ENCODE data around the gene DDX49.
"Not testable (repeated sequence)": the region's sequence is repeated elsewhere in the genome, so short reads cannot be mapped to it uniquely, and the experiment has no call there.

The DDX49 gene

DNA sequence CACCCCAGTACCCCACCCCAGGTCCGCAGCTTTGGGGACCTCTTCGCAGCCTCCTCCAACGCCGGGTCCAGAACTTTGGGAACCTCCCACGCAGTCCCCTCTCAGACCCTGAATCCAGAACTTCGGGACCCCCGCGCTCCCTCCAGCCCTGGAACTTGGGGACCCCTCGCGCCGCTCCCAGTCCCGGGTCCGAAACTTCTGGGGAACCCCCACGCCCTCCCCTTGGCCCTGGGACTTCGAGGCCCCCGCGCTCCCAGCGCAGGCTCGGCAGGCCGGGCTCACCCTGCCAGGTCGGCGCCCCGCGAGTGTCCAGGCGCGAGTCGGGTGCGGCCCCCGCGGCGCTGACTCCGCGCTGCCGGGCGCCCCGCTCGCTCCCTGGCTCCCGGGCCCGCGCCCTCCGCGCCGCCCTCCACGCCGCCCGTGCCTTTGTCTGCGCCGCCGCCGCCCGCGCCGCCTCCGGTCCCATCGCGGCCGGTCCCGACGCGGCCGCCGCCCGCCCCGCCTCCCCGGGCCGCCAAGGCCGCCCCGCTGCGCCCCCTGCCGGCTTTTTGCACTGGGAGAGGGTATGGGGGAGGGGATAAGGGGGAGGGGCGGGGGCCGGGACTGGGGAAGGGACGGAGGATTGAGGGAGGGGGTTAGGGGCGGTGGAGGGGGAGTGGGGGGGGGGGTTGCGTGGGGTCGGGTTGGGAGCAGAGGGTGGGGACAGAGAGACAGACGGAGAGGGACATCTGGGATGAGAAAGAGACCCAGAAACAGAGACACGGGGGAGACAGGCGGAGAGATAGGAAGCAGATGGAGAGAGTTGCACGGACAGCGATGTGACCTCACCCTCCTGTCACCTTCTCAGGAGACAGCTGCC lies 21.5 kb downstream of the DDX49 start, which contains the start of gene HOMER3:
Gene HOMER3 (minus strand): TSS at position 449 of the 859 bp plus-strand sequence. CDS start 2,235 bp downstream, outside the sequence.
- in situ Hi-C loops (cut with MboI; ENCODE audit: low sequenced_read_pairs): no loop called here

DNA sequence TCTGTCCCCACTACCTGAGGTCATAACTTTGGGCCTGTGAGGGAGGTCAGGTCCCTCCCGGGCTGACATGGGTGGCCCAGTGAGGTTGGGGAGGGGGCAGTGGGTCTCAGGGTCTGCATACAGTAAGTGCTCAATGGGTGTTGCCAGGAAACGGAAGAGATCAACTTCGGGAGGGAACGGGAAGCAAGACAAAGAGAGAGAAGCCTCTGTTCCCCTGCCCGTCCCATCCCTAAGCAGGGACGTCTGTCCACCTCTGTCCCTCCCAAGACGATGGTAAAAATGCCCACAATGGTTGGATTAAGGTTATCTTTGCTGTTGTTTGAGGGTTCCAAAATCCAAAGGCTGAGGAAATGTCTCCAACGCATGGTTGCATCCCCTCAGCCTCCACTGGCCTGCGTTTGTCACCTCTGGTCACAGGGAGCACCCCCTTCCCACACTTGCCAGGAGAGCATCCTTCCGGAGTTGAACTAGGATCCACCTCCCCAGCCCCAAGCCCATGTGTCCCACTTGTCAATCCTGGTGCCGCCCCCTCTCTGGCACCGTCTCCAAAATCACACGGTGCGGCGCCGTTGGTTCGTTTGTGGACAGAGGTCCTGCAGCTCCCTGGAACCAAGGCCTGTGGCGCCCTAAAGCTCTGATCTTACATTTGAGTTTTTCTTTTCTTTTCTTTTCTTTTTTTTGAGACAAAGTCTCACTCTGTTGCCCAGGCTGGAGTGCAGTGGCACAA lies 22.3 kb downstream of the DDX49 start:
- in situ Hi-C loops (cut with MboI; ENCODE audit: low sequenced_read_pairs): no loop called here

DNA sequence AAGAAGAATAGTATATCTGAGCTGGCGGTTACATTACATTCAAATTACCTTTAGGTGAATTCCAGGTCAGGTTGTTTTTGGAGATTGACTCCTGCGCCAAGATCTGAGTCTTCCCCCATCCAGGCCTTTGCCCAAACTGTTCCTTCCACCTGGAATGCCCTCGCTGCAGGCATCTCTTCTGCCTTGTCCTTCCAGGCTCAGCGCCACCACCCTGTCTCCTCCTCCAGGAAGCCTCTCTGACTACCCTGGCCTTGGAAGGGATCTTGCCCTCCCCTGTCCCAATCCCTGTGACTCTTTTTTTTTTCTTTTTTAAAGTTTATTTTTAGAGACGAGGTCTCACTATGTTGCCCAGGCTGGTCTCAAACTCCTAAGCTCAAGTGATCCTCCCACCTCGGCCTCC lies 23.2 kb downstream of the DDX49 start:
- in situ Hi-C loops (cut with MboI; ENCODE audit: low sequenced_read_pairs): no loop called here

DNA sequence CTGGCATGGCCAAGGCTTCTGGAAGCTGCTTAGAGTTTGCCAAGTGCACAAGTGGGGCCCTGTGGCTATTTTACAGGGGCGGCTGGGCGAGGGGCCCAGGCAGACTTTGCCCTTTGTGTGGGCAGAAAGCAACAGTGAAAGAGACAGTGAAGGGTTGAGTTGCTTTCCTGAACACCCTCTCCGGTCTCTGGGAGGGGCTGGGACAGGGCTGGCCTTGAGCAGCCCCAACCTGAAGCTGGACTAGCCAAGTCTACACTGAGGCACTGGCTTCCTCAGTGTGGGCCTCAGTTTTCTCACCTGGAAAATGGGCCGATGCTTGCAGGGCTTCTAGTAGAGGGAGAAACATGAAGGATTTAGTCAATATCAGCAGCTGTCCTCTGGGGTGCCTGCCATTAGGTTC lies 23.9 kb downstream of the DDX49 start:
- in situ Hi-C loops (cut with MboI; ENCODE audit: low sequenced_read_pairs): no loop called here

DNA sequence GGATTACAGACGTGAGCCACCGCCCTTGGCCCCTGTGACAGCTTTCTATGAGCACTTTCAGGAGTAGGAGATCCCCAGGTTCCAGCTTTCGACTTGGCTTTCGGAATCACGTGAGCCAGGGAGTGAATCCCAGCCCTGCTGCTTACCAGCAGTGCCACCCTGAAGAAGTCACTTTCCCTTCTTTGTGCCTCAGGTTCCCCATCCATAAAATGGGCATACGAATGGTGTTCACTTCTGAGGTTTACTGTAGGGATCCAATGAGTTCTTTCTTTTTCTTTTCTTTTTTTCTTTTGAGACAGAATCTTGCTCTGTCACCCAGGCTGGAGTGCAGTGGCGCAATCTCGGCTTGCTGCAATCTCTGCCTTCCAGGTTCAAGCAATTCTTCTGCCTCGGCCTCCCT lies 25.8 kb downstream of the DDX49 start:
- in situ Hi-C loops (cut with MboI; ENCODE audit: low sequenced_read_pairs): no loop called here

DNA sequence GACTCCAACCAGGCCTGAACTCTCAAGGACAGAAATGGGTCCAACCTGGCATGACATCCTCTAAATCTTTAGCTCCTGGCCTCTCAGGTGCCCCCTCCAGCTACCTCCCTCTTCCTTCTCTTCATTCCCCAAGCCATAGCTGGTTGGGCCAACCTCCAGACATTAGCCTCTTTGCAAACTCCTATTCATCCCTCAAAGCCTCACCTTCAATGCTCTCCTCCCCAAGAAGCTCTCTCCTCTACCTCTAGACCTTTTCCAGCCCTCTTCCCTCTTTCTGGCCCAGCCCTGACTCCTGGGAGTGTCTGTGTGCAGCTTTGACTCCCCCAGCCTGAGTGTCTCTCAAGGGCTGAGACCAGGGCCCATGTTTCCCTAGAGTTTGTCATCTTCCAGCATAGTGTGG lies 26.8 kb downstream of the DDX49 start:
- in situ Hi-C loops (cut with MboI; ENCODE audit: low sequenced_read_pairs): no loop called here

DNA sequence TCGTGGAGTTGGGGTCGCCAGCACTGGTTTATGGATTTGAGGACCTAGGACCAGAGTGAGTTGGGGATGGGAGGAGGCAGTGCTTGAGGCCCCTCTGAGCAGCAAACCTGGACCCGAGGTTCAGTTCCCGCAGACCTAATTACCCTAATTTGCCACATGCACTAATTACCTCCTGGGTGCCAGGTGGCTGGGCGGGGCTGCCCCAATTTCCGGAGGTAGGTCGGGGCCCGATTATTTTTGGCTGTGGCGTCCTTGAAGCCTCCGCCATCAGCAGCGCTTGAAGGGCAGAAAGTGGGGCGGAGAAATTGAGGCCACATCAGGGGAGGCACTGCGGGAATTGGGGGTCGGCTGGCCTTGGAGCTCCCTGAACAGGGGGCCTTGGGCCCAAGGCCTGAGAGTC lies 27.4 kb downstream of the DDX49 start:
- in situ Hi-C loops (cut with MboI; ENCODE audit: low sequenced_read_pairs): no loop called here

DNA sequence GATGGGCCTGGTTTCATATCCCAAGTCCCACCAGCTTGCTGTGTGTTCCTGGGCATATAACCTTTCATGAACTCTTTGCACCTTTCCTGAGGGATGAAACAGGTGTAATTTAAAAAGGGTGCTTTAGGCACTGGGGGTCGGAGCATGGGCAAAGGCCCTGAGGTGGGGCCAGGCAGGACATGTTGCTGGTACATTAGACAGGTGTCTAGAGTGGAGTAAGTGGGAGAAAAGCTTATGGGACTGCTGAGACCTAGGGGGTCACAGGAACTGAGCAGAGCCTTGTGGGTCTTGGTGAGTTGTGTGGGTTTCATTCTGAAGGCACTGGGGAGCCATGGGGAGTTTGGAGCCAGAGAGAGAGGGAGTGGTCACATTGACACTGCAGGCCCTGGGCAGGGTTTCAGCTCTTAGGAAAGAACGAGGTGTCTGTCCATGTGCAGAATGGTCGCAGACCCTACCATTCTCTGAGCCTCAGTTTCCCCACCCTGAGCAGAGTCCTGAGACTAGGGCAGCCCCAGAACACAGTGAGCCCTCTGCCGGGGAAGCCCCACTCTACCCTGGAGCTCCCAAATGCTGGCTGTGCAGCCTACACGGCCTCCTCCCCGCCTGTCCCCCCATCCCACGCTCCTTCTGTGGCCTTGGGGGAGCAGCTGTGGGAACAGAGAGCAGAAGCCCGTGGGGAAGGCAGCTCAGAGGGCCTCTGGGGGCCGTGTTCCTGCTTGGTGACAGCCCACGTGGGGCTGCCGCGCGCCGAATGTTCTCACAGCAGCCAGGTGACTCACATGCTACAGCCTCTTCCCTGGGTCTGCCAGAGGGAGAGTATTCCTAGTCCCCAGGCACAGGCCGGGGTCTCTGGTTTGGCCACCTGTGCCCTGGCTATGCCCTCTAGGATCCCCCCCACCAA lies 28.8 kb downstream of the DDX49 start:
- in situ Hi-C loops (cut with MboI; ENCODE audit: low sequenced_read_pairs): no loop called here

DNA sequence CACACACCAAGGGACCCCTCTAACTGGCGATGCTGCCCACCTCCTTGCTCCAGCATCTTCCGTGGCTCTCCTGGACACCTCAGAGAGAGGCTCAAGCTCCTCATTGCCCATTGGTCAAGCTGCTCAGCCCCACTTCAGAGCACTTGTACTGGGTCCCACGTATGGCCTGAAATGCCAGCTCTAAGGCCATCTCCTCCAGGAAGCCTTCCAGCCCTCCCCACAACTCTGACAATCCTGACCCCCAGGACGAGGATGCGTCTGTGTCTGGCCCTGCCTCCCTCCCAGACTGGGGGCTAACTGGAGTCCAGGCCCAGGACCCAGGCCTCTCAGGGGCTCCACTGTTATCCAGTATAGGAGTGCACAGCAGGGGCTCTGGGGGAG lies 29.5 kb downstream of the DDX49 start:
- in situ Hi-C loops (cut with MboI; ENCODE audit: low sequenced_read_pairs): no loop called here

DNA sequence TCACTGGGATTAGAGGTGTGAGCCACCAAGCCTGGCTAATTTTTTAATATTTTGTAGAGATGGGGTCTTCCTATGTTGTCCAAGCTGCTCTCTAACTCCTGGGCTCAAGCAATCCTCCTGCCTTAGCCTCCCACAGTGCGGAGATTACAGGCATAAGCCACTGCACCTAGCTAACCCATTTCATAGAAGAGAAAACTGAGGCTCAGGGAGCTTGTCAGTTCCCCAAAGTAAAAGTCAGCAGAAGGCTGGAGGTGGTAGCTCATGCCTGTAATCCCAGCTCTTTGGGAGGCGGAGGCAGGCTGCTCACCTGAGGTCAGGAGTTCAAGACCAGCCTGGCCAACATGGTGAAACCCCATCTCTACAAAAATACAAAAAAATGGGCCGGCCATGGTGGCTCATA lies 30.3 kb downstream of the DDX49 start:
- in situ Hi-C loops (cut with MboI; ENCODE audit: low sequenced_read_pairs): no loop called here

DNA sequence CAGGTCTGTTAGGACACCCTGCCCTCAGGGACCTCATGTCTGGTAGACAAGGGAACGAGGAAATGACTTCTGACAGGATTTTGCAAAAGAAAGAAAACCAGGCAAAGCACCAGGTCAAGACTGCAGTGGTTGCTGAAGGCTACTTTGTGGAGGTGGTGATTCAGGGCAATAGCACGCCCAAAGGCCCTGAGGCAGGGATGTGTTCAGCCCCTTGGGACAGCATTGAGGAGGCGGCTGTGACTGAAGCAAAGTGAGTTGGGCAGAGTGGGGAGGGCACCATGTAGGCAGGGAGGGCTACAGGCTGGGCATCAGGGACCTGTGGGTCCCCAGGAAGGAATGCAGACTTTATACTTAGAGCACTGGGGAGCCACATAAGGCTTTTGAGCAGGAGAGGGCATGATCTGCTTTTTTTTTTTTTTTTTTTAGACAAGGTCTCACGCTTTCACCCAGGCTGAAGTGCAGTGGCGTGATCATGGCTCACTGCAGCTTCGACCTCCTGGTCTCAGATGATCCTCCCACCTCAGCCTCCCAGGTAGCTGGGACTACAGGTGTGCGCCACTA lies 32.3 kb downstream of the DDX49 start:
- in situ Hi-C loops (cut with MboI; ENCODE audit: low sequenced_read_pairs): no loop called here

DNA sequence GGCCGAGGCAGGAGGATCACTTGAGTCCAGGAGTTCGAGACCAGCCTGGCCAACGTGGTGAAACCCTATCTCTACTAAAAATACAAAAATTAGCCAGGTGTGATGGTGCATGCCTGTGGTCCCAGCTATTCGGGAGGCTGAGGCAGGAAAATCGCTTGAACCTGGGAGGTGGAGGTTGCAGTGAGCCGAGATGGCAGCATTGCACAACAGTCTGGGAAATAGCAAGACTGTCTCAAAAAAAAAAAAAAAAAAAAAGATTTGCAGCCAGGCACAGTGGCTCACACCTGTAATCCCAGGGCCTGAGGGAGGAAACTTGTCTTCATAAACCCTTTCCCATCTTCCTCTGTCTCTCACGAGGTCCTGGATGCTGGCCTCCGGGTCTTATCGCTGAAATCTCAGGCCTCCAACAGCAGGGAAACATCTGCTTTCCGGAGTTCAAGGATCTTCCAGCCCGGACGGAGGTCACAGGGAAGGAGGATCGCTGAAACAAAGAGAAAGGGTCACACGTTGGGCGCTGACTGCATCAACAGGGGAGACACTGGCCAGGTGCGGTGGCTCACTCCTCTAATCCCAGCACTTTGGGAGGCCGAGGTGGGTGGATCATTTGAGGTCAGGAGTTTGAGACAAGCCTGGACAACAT lies 33.0 kb downstream of the DDX49 start:
- in situ Hi-C loops (cut with MboI; ENCODE audit: low sequenced_read_pairs): not testable (repeated sequence)

DNA sequence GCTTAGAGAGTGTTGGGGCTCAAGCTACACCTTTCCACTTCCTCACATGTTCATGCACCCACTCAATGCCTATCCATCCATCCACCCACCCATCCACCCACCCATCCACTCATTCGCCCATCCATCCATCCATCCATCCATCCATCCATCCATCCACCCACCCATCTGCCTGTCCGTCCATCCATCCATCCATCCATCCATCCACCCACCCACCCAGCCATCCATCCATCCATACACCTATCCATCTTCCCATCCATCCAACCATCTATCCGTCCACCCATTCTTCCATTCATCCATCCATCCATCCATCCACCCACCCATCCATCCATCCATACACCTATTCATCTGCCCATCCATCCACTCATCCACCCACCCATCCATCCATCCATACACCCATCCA lies 34.6 kb downstream of the DDX49 start:
- in situ Hi-C loops (cut with MboI; ENCODE audit: low sequenced_read_pairs): no loop called here

DNA sequence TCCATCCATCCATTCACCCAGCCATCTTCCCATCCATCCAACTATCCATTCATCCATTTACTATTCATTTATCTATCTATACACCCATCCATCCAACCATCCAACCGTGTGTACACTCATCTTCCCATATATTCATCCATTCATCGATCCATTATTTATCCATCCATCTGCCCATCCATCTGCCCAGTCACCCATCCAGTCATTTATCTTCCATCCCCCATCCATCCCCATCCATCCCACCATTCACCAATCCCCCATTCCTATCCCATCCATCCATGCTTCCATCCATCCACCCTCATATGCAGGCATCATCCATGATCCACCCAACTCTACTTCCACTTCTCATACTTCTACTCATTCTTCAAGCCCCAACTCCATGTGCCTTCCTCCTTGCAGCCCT lies 35.5 kb downstream of the DDX49 start:
- in situ Hi-C loops (cut with MboI; ENCODE audit: low sequenced_read_pairs): no loop called here

DNA sequence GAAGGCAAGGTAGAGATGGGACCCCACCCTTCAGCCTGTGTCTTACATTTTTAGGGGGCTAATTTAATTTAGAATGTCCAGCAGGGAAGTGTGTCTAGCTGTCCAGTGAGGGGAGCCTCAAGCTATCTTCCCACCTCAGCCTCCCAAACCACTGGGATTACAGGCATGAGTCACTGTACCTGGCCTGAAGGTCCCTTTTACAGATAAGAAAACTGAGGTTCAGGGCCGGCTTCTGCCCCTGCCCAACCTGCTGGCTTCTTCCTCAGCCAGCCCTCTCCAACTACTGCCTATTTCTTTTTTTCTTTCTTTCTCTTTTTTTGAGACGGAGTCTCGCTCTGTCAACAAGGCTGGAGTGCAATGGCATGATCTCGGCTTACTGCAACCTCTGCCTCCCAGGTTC lies 40.9 kb downstream of the DDX49 start:
- in situ Hi-C loops (cut with MboI; ENCODE audit: low sequenced_read_pairs): no loop called here

DNA sequence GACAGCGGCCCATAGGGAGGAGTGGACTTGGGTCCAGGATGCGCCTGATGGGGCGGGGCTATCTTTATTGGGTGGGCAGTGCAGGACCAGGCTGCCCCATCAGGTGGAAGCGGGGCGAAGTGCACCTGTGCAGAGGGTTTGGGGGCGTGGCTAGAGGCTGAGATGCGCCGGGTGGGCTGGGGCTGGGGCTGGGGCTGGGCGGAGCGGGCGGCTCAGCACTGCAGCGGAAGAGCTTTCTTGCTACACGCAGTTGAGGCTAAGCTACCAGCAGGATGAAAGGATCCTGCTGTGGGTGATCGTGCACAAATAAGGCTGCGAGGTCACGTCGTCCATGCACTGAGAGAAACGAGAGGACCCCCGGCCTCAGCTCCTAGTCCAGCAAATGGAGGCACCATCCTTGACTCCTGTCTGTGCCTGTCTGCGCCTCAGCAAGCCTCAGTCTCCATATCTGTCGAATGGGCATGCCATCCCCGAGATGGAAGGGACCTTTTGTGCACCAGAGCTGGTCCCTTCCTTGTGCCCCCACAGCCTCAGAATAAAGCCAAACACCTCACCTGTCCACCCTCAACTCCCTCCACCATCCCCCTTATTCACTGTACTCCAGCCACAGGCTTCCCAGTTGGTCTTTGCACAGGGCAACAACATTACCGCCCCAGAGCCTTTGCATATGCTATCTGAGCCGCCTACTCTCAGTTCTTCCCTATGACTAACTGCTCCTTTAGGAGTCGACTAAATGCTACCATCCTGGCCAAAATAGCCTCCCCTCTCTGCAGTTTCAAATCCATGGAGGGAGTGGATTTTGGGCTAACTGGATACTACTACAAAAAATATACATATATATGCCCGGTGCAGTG lies 42.5 kb downstream of the DDX49 start:
- in situ Hi-C loops (cut with MboI; ENCODE audit: low sequenced_read_pairs): no loop called here

DNA sequence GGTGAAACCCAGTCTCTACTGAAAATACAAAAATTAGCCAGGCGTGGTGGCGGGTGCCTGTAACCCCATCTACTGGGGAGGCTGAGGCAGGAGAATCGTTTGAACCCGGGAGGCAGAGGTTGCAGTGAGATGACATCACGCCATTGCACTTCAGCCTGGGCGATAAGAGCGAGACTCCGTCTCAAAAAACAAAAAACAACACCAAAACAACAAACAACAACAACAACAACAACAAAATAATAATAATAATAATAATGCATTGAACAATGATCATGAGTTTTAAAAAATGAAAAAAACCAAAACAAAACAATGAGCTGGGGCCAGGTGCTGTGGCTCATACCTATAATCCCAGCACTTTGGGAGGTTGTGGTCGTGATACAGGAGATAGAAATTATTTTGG lies 44.6 kb downstream of the DDX49 start:
- in situ Hi-C loops (cut with MboI; ENCODE audit: low sequenced_read_pairs): no loop called here

DNA sequence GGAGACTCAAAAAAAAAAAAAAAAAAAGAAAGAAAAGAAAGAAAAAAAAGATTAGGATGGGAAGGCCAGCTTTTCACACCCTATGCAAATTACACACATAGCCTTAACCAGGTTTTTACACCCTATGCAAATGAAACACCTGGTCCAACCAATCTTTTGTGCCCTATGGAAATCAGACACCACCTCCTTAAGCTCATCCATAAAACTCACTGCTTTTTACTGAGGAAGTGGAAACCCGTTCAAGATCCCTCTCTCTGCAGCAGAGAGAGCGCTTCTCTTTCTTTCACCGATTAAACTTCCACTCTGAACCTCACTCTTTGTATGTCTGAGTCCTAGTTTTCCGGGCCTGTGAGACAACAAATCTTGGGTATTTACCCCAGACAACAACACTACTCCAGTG lies 46.8 kb downstream of the DDX49 start:
- in situ Hi-C loops (cut with MboI; ENCODE audit: low sequenced_read_pairs): no loop called here

DNA sequence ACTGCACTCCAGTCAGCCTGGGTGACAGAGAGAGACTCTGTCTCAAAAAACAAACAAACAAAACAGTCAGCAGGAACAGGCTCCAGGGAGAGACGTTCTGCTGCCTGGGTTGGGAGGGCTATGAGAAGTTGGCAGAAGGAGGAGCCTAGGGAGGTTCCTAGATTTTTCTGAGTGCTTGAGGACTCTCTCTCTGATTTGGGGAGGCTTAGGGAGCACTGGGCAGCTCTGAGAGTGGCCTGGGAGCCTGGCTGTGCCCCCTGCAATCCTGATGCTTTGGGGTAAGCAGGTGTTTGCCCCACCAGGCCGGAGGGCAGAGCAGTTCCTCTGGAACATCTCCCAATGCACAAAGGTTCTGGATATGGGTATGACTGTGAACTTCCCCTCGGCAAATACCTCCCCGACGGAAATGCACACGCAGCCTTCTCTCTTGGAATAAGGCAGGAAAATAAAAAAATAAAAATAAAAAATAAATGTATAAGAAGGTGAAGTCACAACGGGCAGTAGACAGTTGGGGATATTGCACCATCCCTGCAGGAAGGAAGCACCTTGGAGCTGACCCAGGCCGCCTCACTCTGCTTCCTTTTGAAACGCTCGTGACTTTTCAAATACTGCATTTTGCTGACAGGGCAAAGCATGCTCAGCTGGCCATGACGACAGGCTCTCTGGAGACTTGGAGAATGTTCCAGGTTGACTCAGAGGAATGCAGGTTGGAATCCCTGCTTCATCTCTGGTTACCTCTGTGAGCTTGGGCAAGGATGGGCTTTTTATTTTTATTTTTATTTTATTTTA lies 48.0 kb downstream of the DDX49 start:
- in situ Hi-C loops (cut with MboI; ENCODE audit: low sequenced_read_pairs): no loop called here
